GM18505 (cell line): ENCODE results near the gene NOXA1.

Source experiments
- ATAC-seq: cut with Tn5 transposase; IDR thresholded peaks from one replicate; pipeline ENCODE4 v1.9.1; 2021; ENCODE audit not compliant: unreplicated experiment
- POLR2A ChIP-seq: IDR thresholded peaks from 4 replicates; pipeline ENCODE4 v1.6.1; 2011; ENCODE audit warnings: borderline replicate concordance; ENCODE audit not compliant: insufficient read depth, insufficient read length; ENCODE audit errors: extremely low read depth

The NOXA1 gene

GRCh38 chr9:137438591-137439157, 15.5 kb downstream of the NOXA1 start:
- no peak for ATAC-seq
- TF ChIP-seq POLR2A, result no peak

DNA sequence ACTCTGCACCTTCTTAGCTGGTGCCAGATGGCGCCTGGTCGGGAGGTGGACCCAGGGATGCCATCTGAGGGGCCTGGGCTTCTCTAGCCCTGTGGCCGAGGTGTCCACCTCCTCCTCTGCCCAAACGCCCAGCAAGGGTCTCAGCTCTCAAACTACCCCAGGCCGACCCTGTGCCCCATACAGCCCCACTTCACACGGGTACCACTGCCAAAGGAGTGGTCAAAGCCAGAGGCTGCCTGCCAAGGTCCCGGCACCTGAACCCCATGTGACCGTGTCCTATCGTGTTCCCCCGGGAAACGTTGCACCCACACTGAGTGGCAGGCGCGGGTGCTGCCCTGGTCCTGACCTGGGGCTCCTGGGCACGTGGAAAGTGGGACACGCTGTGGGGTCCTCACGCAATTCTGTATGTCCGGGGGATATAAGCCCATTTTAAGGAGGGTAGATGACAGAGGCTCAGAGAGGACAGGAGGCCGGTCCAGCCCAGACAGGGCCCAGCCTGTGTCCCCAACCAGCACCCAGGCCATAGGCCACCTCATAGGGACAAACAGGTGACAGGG, 16.0 kb downstream of the NOXA1 start:
- ATAC-seq, result no peak
- TF ChIP-seq POLR2A, result no peak

GRCh38 chr9:137441289-137441934, 18.2 kb downstream of the NOXA1 start, which contains the start of gene ENTPD8:
TSS of gene ENTPD8 (minus strand) at chr9:137441357. CDS start at chr9:137438285, 3,072 bp downstream.
- no peak for TF ChIP-seq POLR2A
- ATAC-seq, result no peak

DNA sequence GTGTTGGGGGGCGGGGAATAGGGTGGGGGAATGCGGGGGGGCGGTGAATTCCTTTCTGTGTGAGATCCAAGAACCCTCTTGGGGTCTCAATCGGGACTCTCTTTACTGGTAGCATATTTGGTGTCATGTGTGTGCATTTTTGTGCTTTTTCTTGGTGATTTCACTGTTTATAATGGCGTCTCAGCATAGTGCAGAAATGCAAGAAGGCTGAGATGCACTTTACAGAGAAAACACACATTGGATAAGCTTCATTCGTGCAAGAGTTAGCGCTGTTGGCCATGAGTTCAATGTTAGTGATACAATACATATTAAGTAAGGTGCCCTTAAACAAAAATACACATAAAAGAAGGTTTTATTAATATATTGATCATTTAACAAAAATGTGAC, 18.7 kb downstream of the NOXA1 start:
- ATAC-seq, result no peak
- no peak for TF ChIP-seq POLR2A

DNA sequence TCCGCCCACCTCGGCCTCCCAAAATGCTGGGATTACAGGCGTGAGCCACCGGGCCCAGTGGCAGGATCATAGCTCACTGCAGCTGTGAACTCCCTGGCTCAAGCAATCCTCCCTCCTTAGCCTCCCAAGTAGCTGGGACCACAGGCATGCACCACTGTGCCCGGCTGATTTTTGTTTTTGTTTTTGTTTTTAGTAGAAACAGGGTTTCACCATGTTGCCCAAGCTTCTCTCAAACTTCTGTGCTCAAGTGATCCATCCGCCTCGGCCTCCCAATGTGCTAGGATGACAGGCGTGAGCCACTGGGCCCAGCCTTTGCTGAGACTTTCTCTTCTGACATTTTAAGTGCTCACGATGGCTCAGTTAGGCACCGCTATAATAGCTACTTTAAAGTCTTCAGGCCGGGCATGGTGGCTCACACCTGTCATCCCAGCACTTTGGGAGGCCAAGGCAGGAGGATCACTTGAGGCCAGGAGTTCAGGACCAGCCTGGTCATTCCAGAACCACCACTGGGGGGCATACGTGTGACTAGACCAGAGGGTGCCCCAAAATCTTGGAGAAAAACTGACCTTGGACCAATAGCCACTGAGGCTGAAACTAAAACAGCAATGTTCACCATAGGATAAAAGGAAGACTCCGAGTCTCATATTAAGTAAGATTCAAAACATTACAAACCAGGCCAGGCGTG, 21.1 kb downstream of the NOXA1 start:
- TF ChIP-seq POLR2A, result no peak
- ATAC-seq, result no peak

- ATAC-seq, result no peak
These were observed 22.1 kb downstream of the NOXA1 start for GRCh38 chr9:137445275-137445807.

DNA sequence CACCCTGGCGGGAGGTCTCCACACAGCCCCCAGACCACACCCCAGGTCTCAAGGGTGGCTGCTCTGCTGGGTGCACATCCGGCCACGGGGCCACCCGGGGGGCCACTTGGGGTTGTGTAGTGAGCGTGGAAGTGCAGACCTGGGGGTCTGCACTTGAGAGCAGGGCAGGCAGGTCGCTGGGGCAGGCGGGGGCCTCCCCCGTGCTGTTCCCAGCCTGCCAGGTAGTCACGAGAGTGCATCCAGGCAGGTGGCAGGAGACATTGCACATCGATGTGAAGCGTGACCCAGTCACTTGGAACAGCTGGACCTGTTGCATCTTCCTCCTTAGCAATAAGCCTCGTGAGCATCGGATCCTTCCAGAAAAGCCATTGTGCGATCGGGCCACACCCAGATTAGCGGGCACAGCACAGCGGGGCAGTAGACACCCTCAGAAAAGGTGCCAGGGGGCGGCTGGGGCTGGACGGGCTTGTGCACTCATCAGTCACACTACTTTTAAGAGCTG, 22.8 kb downstream of the NOXA1 start:
- no peak for TF ChIP-seq POLR2A
- no peak for ATAC-seq

More at GRCh38 chr9:137445275-137445807, 22.1 kb downstream of the NOXA1 start:
- no peak for TF ChIP-seq POLR2A

- ATAC-seq, result no peak
- TF ChIP-seq POLR2A, result no peak
These were observed 23.8 kb downstream of the NOXA1 start for GRCh38 chr9:137446851-137447471.

DNA sequence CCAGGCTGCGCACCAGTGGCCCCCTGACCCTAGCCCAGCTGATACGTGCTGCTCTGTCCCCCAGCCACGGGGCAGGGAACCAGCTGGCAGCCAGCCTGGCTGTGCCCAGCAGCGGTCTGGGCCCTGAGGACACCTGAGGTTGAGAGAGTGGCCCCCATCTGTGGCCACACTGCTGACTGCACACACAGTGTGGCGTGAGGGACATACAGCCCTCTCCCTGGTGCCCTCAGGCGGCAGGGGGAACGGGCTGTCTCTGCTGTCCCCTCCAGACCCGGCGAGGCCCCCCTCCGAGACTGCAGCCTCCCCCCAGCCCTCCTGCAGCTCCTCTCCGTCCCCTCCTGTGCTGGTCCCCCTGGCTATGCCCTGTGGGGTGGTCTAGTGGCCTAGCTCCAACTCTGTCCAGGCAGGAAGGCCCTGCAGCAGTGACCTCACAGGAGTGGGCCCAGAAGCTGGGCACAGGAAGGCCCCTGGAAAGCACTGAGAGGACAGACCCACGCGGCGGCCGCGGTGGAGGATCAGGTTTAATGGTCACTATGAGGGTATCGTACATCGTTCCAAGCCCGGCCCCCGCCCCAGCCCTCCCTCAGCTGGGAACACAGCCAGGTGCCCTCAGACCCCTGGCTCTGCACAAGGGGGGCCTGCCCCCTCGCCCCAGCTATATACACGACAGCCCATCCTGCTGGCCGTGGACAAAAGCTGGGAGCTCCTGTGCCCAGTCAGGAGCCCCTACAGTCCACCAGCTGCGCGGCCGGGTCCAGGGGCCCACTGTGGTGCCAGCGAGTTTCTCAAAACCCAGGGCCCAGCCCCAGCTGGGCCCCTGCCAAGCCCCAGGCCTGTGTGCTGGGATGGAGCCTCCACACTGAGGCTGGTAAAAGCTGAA, 24.8 kb downstream of the NOXA1 start:
- TF ChIP-seq POLR2A, result no peak
- ATAC-seq, result no peak

- no peak for TF ChIP-seq POLR2A
- ATAC-seq, result no peak
These were observed 25.4 kb downstream of the NOXA1 start for GRCh38 chr9:137448602-137448962.

GRCh38 chr9:137449081-137449844, 26.1 kb downstream of the NOXA1 start:
- no peak for ATAC-seq
- TF ChIP-seq POLR2A, result no peak
